ENCODE measurements around the gene DLG3. TPM values are rescaled to one million over a fixed set of nuclear protein-coding genes. Genes with fewer than 3 reads are reported as not detected.

The DLG3 gene
- total RNA-seq, 2 experiments from 2014 or later, result 6.6 to 9.0 TPM

GRCh38 chrX:70436343-70436742 lies 8.3 kb upstream of the DLG3 start:
- Histone ChIP-seq H3K9me3 (ENCODE audit: control insufficient read depth in 1 of 2, insufficient read depth in 1 of 2, low read length in 2 of 2) (no peaks in the 10 kb centered on the region), H3K4me3 (ENCODE audit: low read length) (no peak overlapping the region), H3K4me1 (ENCODE audit: insufficient read depth, low read length) (peaks cover 24% of the 10 kb centered on the region), H3K27me3 (ENCODE audit: control insufficient read depth in 1 of 2, insufficient read depth in 2 of 2, low read length in 2 of 2) (no peaks in the 10 kb centered on the region), H3K27ac (ENCODE audit: low read depth in 1 of 2, low read length in 2 of 2) (no peak overlapping the region), H3K36me3 (ENCODE audit: insufficient read depth, low read length) (no peaks in the 10 kb centered on the region)
- POLR2A ChIA-PET, result interaction anchor here (1.8 kb wide), 1 partner anchor 303 kb away, joined by 9 read pairs; the partner anchor contains the start of gene IGBP1
- peaks cover 19% of the 10 kb centered on the region for H3K4me1 Mint-ChIP-seq (ENCODE audit: low read depth)
- no peaks in the 10 kb centered on the region for H3K36me3 Mint-ChIP-seq (ENCODE audit: low read depth)
- no peak overlapping the region for H3K4me3 Mint-ChIP-seq
- no peak overlapping the region for H3K27ac Mint-ChIP-seq
- DNase-seq, result peak in 2 of 14 experiments; percentile 32 to 54
- no peak for TF ChIP-seq CTCF (IDR thresholded peaks at IDR 0.05)
- intact Hi-C loops (cut with DNase I, micrococcal nuclease), result loop anchor here (10.0 kb wide), 3 partner anchors 152 to 902 kb away; partner anchors contain the start of genes IGBP1 (in 1 of the 2), PDZD11 (in 1 of the 2) and RAB41 (in 1 of the 2)
- peaks cover 32% of the 10 kb centered on the region for H3K27me3 Mint-ChIP-seq
- CTCF ChIA-PET, result no interaction called here
- no peaks in the 10 kb centered on the region for H3K9me3 Mint-ChIP-seq
- ATAC-seq (ENCODE audit: poor library complexity), result no peak

GRCh38 chrX:70437011-70437410 lies 7.6 kb upstream of the DLG3 start:
- H3K36me3 Mint-ChIP-seq (ENCODE audit: low read depth), result no peaks in the 10 kb centered on the region
- H3K4me3 Mint-ChIP-seq, result no peak overlapping the region
- H3K4me1 Mint-ChIP-seq (ENCODE audit: low read depth), result peaks cover 19% of the 10 kb centered on the region
- POLR2A ChIA-PET, result no interaction called here
- CTCF ChIA-PET, result interaction anchor here (0.8 kb wide), 1 partner anchor 15 kb away, joined by 3 read pairs; no protein-coding TSS in a partner anchor
- no peak overlapping the region for H3K4me3 ChIP-seq (ENCODE audit: low read length)
- H3K36me3 ChIP-seq (ENCODE audit: insufficient read depth, low read length), result no peaks in the 10 kb centered on the region
- H3K27ac Mint-ChIP-seq, result no peak overlapping the region
- H3K4me1 ChIP-seq (ENCODE audit: insufficient read depth, low read length), result peaks cover 24% of the 10 kb centered on the region
- H3K9me3 Mint-ChIP-seq, result no peaks in the 10 kb centered on the region
- TF ChIP-seq CTCF (IDR thresholded peaks at IDR 0.05), result no peak
- peaks cover 39% of the 10 kb centered on the region for H3K27me3 Mint-ChIP-seq
- H3K27me3 ChIP-seq (ENCODE audit: control insufficient read depth in 1 of 2, insufficient read depth in 2 of 2, low read length in 2 of 2), result no peaks in the 10 kb centered on the region
- intact Hi-C loops (cut with DNase I, micrococcal nuclease), result loop anchor here (10.0 kb wide), 3 partner anchors 152 to 902 kb away; partner anchors contain the start of genes IGBP1 (in 1 of the 2), PDZD11 (in 1 of the 2) and RAB41 (in 1 of the 2)
- H3K9me3 ChIP-seq (ENCODE audit: control insufficient read depth in 1 of 2, insufficient read depth in 1 of 2, low read length in 2 of 2), result no peaks in the 10 kb centered on the region
- ATAC-seq (ENCODE audit: poor library complexity) (no peak), DNase-seq (no peak)
- no peak overlapping the region for H3K27ac ChIP-seq (ENCODE audit: low read depth in 1 of 2, low read length in 2 of 2)

GRCh38 chrX:70437921-70438665 lies 6.5 kb upstream of the DLG3 start:
- DNase-seq (no peak), ATAC-seq (ENCODE audit: poor library complexity) (no peak)
- TF ChIP-seq CTCF (IDR thresholded peaks at IDR 0.05), result no peak
- no peaks in the 10 kb centered on the region for H3K9me3 Mint-ChIP-seq
- peaks cover 17% of the 10 kb centered on the region for H3K4me1 Mint-ChIP-seq (ENCODE audit: low read depth)
- peaks cover 24% of the 10 kb centered on the region for H3K4me1 ChIP-seq (ENCODE audit: insufficient read depth, low read length)
- CTCF ChIA-PET, result interaction anchor here (0.8 kb wide), 1 partner anchor 13 kb away, joined by 3 read pairs; no protein-coding TSS in a partner anchor
- peaks cover 0 to 2% of the 10 kb centered on the region in 2 experiments for H3K27me3 ChIP-seq (ENCODE audit: control insufficient read depth in 1 of 2, insufficient read depth in 2 of 2, low read length in 2 of 2)
- H3K36me3 Mint-ChIP-seq (ENCODE audit: low read depth), result no peaks in the 10 kb centered on the region
- intact Hi-C loops (cut with DNase I, micrococcal nuclease), result loop anchor here (10.0 kb wide), 3 partner anchors 153 to 903 kb away; partner anchors contain the start of genes IGBP1 (in 1 of the 2), PDZD11 (in 1 of the 2) and RAB41 (in 1 of the 2)
- H3K36me3 ChIP-seq (ENCODE audit: insufficient read depth, low read length), result no peaks in the 10 kb centered on the region
- H3K27ac ChIP-seq (ENCODE audit: low read depth in 1 of 2, low read length in 2 of 2), result no peak overlapping the region
- no peak overlapping the region for H3K4me3 Mint-ChIP-seq
- H3K4me3 ChIP-seq (ENCODE audit: low read length), result no peak overlapping the region
- H3K27me3 Mint-ChIP-seq, result peaks cover 50% of the 10 kb centered on the region
- POLR2A ChIA-PET, result no interaction called here
- no peaks in the 10 kb centered on the region for H3K9me3 ChIP-seq (ENCODE audit: control insufficient read depth in 1 of 2, insufficient read depth in 1 of 2, low read length in 2 of 2)
- H3K27ac Mint-ChIP-seq, result no peak overlapping the region
